ENCODE results near the gene DYNLT5.
"Not testable (repeated sequence)": the region's sequence is repeated elsewhere in the genome, so short reads cannot be mapped to it uniquely, and the experiment has no call there.

Gene DYNLT5

DNA sequence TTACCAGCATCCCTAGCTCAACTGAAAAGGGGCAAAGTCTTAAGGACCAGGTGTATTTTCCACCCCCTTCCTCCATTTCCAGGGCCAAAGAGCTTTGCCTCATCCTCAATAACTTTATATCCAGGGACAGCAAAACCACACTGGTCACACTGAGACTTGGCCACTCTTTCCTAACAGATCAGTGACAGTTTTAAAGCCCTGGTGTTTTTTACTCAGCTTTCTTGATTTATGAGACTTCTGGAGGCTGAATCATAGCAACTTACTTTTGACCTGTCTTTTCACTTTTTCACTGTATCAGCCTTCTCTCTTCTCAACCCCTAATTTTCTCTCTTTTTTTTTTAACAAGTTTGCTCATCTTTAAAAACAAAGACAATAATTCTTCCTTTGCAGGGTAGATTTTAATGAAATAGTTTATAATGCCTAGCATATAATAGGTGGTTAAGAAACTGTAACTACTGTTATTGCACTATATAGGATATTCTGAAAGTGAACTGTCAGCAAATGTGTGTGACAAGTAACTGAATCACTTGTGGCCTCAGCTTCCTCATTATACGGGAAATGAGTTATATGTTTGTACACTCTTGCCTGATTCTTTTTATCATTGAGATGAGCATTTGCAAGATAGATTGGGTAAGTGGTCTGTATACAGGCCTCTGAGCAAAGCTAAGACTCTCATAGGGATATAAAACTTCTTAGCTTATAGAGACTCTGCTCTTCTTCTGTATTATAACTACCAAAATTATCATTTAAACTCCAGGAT lies 19.7 kb upstream of the DYNLT5 start:
- Histone ChIP-seq H3K4me3 (ENCODE audit: low read depth, low read length) (no peak overlapping the region), H3K27ac (ENCODE audit: extremely low read depth, low read depth, low read length) (no peak overlapping the region), H3K9me3 (ENCODE audit: control insufficient read depth, insufficient read depth, low read depth, low read length) (no peaks in the 10 kb centered on the region), H3K4me1 (ENCODE audit: control insufficient read depth, insufficient read depth, low read length) (0 out of 2 replicates have a peak, but pooled peaks cover 2% of the 10 kb centered on the region), H3K36me3 (ENCODE audit: control insufficient read depth in 2 of 2, insufficient read depth in 1 of 2, low read length in 2 of 2) (no peaks in the 10 kb centered on the region)
- TF ChIP-seq TRIM28 (IDR thresholded peaks at IDR 0.05; ENCODE audit: borderline replicate concordance, low read length): no peak
- ChIA-PET CTCF (interaction anchor here (1.1 to 2.3 kb wide), 3 partner anchors 31 to 229 kb away, joined by 4 to 7 read pairs (median 5); no protein-coding TSS in a partner anchor), POLR2A (no interaction called here)

DNA sequence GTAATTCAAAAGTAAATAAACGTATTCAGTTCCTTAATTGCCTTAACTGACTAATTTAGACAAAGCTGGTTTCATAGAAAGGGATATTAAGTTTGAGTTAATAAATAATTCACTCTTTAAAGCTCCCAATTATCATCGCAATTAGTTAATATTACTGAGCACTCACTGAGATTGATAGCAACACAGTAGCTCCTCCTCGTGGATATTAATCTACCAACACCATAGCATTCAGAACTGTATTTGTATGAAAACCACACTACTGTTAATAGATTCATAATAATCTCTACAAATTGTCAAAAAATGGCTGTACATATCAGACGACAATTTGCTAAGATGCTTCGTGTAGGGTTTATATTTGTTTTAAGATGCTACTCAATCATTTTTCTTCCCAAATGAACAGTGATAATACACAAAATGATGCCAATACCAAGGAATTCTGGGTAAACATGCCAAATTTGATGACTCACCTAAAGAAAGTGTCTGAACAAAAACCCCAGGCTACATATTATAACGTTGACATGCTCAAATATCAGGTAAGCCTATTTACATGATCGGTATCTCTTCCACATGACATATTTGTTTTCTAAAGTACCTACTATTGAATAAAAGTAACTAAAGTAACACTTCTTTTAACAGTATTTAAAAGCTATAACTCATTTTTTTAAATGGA lies 18.8 kb upstream of the DYNLT5 start:
- CTCF ChIA-PET: interaction anchor here (0.6 to 2.3 kb wide), 3 partner anchors 30 to 192 kb away, joined by 4 to 7 read pairs (median 4); no protein-coding TSS in a partner anchor
- no peaks in the 10 kb centered on the region for H3K9me3 ChIP-seq (ENCODE audit: control insufficient read depth, insufficient read depth, low read depth, low read length)
- no peak overlapping the region for H3K4me3 ChIP-seq (ENCODE audit: low read depth, low read length)
- no peak overlapping the region for H3K27ac ChIP-seq (ENCODE audit: extremely low read depth, low read depth, low read length)
- 0 out of 2 replicates have a peak, but pooled peaks cover 2% of the 10 kb centered on the region for H3K4me1 ChIP-seq (ENCODE audit: control insufficient read depth, insufficient read depth, low read length)
- POLR2A ChIA-PET: no interaction called here
- TF ChIP-seq ZNF777 (tag by site-specific recombination; IDR thresholded peaks at IDR 0.05; ENCODE audit: borderline replicate concordance) (no peak), ZFP3 (tag by site-specific recombination; IDR thresholded peaks at IDR 0.05; ENCODE audit: low read depth) (no peak), ZNF202 (tag by site-specific recombination; IDR thresholded peaks at IDR 0.05; ENCODE audit: borderline replicate concordance) (no peak), ZSCAN16 (tag by site-specific recombination; IDR thresholded peaks at IDR 0.05) (no peak), MZF1 (tag by site-specific recombination; IDR thresholded peaks at IDR 0.05; ENCODE audit: borderline replicate concordance) (no peak), ZNF404 (tag by site-specific recombination; IDR thresholded peaks at IDR 0.05) (no peak), HOXC10 (CRISPR knock-in tag; IDR thresholded peaks at IDR 0.05) (no peak), ZNF548 (tag by site-specific recombination; IDR thresholded peaks at IDR 0.05) (no peak), ZNF248 (tag by site-specific recombination; IDR thresholded peaks at IDR 0.05) (no peak)
- TF ChIP-seq, protein P1, sequence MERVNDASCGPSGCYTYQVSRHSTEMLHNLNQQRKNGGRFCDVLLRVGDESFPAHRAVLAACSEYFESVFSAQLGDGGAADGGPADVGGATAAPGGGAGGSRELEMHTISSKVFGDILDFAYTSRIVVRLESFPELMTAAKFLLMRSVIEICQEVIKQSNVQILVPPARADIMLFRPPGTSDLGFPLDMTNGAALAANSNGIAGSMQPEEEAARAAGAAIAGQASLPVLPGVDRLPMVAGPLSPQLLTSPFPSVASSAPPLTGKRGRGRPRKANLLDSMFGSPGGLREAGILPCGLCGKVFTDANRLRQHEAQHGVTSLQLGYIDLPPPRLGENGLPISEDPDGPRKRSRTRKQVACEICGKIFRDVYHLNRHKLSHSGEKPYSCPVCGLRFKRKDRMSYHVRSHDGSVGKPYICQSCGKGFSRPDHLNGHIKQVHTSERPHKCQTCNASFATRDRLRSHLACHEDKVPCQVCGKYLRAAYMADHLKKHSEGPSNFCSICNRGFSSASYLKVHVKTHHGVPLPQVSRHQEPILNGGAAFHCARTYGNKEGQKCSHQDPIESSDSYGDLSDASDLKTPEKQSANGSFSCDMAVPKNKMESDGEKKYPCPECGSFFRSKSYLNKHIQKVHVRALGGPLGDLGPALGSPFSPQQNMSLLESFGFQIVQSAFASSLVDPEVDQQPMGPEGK (tag by site-specific recombination; IDR thresholded peaks at IDR 0.05): no peak
- TF ChIP-seq, protein P2, sequence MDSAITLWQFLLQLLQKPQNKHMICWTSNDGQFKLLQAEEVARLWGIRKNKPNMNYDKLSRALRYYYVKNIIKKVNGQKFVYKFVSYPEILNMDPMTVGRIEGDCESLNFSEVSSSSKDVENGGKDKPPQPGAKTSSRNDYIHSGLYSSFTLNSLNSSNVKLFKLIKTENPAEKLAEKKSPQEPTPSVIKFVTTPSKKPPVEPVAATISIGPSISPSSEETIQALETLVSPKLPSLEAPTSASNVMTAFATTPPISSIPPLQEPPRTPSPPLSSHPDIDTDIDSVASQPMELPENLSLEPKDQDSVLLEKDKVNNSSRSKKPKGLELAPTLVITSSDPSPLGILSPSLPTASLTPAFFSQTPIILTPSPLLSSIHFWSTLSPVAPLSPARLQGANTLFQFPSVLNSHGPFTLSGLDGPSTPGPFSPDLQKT (IDR thresholded peaks at IDR 0.05; ENCODE audit: borderline replicate concordance, low read depth, low read length): no peak
- TF ChIP-seq, protein P3, sequence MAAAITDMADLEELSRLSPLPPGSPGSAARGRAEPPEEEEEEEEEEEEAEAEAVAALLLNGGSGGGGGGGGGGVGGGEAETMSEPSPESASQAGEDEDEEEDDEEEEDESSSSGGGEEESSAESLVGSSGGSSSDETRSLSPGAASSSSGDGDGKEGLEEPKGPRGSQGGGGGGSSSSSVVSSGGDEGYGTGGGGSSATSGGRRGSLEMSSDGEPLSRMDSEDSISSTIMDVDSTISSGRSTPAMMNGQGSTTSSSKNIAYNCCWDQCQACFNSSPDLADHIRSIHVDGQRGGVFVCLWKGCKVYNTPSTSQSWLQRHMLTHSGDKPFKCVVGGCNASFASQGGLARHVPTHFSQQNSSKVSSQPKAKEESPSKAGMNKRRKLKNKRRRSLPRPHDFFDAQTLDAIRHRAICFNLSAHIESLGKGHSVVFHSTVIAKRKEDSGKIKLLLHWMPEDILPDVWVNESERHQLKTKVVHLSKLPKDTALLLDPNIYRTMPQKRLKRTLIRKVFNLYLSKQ (tag by site-specific recombination; IDR thresholded peaks at IDR 0.05; ENCODE audit: borderline replicate concordance): no peak
- no peaks in the 10 kb centered on the region for H3K36me3 ChIP-seq (ENCODE audit: control insufficient read depth in 2 of 2, insufficient read depth in 1 of 2, low read length in 2 of 2)

DNA sequence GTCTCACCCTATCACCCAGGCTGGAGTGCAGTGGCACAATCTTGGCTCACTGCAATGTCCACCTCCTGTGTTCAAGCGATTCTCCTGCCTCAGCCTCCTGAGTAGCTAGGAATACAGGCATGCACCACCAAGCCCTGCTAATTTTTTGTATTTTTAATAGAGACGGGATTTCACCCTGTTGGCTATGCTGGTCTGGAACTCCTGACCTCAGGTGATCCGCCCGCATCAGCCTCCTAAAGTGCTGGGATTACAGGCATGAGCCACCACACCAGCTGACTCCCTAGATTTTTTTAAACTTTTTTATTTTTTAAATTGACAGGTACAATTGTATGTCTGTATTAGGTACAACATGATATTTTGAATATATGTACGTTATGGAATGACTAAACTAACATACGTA lies 17.7 kb upstream of the DYNLT5 start:
- CTCF ChIA-PET; H3K4me3 ChIP-seq (ENCODE audit: low read depth, low read length); H3K4me1 ChIP-seq (ENCODE audit: control insufficient read depth, insufficient read depth, low read length); H3K27ac ChIP-seq (ENCODE audit: extremely low read depth, low read depth, low read length); H3K9me3 ChIP-seq (ENCODE audit: control insufficient read depth, insufficient read depth, low read depth, low read length); H3K36me3 ChIP-seq (ENCODE audit: control insufficient read depth in 2 of 2, insufficient read depth in 1 of 2, low read length in 2 of 2); POLR2A ChIA-PET: not testable (repeated sequence)

All from HEK293 (cell line).